PC-9 (cell line): ENCODE data around the gene ZBTB7C. TPM values are rescaled to one million over a fixed set of nuclear protein-coding genes. Genes with fewer than 3 reads are reported as not detected.

Experiments
- BruUV-seq: library from RNA; stranded (reverse); fragments of 400-500 nt; replicated peaks from 2 replicates; lab custom pipeline; 2021; lab: Mats Ljungman, UMichigan
- CTCF ChIA-PET: fragments of 300-600 bp; sonication (Branson Sonifier 250); formaldehyde crosslinking; loops from one replicate; lab custom pipeline; 2022; ENCODE audit warnings: antibody characterized with exemption; lab: Charles Lee
- POLR2A ChIA-PET: fragments of 300-600 bp; sonication (Branson Sonifier 250); formaldehyde crosslinking; loops from one replicate; lab custom pipeline; 2022; ENCODE audit warnings: antibody characterized with exemption; ENCODE audit not compliant: unreplicated experiment; lab: Charles Lee
- DNase-seq, 2 experiments: peaks; one replicate each; pipeline versions ENCODE4 v3.0.0 to v3.0.0-alpha.2; 2015 to 2022; ENCODE audit warnings: mixed read lengths in 1 of 2
- H2AFZ ChIP-seq: fragments of 200-600 bp; sonication (generic); 2 replicates; pipeline ENCODE4 v1.8.1; 2017; ENCODE audit warnings: antibody characterized with exemption
- H3F3A ChIP-seq: fragments of 200-600 bp; sonication (generic); 2 replicates; pipeline ENCODE4 v1.8.1; 2017; ENCODE audit warnings: antibody characterized with exemption, mild to moderate bottlenecking, low read depth; ENCODE audit not compliant: insufficient read depth
- H3K27ac ChIP-seq: fragments of 200-600 bp; sonication (generic); 2 replicates; pipeline ENCODE4 v1.6.1; 2016; ENCODE audit warnings: mixed run types
- H3K27me3 ChIP-seq: fragments of 200-600 bp; sonication (generic); 2 replicates; pipeline ENCODE4 v1.6.1; 2016; ENCODE audit warnings: low read depth, mixed run types; ENCODE audit not compliant: insufficient read depth
- H3K36me3 ChIP-seq: fragments of 200-600 bp; sonication (generic); 2 replicates; pipeline ENCODE4 v1.6.1; 2016; ENCODE audit warnings: low read depth, mixed run types
- H3K4me1 ChIP-seq: fragments of 200-600 bp; sonication (generic); replicated peaks from 2 replicates; pipeline ENCODE4 v1.6.1; 2016; ENCODE audit warnings: mixed run types; ENCODE audit not compliant: insufficient read depth
- H3K4me2 ChIP-seq: fragments of 200-600 bp; sonication (generic); 2 replicates; pipeline ENCODE4 v1.6.1; 2017; ENCODE audit warnings: mixed run types
- H3K4me3 ChIP-seq: fragments of 200-600 bp; sonication (generic); 2 replicates; pipeline ENCODE4 v1.6.1; 2016; ENCODE audit warnings: mixed run types
- H3K79me2 ChIP-seq: fragments of 200-600 bp; sonication (generic); 2 replicates; pipeline ENCODE4 v1.6.1; 2017; ENCODE audit warnings: low read depth, mixed run types
- H3K9me2 ChIP-seq: fragments of 200-600 bp; sonication (generic); 2 replicates; pipeline ENCODE4 v1.8.1; 2017; ENCODE audit warnings: mild to moderate bottlenecking; ENCODE audit not compliant: insufficient read depth
- H3K9me3 ChIP-seq: fragments of 200-600 bp; sonication (generic); 2 replicates; pipeline ENCODE4 v1.8.1; 2016; ENCODE audit warnings: low read depth; ENCODE audit not compliant: insufficient read depth
- H4K20me1 ChIP-seq: fragments of 200-600 bp; sonication (generic); 2 replicates; pipeline ENCODE4 v1.8.1; 2017; ENCODE audit not compliant: insufficient read depth
- CTCF ChIP-seq: fragments of 200-600 bp; sonication (generic); conservative IDR thresholded peaks from 2 replicates; pipeline ENCODE4 v1.6.1; 2017; ENCODE audit warnings: mixed run types, antibody characterized with exemption, mild to moderate bottlenecking, moderate library complexity
- EZH2 ChIP-seq: fragments of 200-600 bp; sonication (generic); IDR thresholded peaks from 2 replicates; pipeline ENCODE4 v1.8.0; 2017; ENCODE audit warnings: antibody characterized with exemption, low read depth
- intact Hi-C: fragments of 100-400 bp; cut with micrococcal nuclease; formaldehyde crosslinking; loops from one replicate; pipeline ENCODE4 v1.10.0; 2022; ENCODE audit not compliant: unreplicated experiment
- total RNA-seq: library from RNA; stranded (reverse); gene quantifications from 2 replicates; pipeline ENCODE4 v1.2.3, GENCODE V29; 2021

Gene ZBTB7C
- total RNA-seq, 1 experiment from 2014 or later: not detected

GRCh38 chr18:48292782-48293424 is 116.3 kb downstream of the ZBTB7C start:
- Histone ChIP-seq H3K4me3 (no peak overlapping the region), H3K36me3 (no peaks in the 10 kb centered on the region), H3F3A (peaks cover 3% of the 10 kb centered on the region; the same call in 1 of the 2 replicates), H3K9me3 (no peaks in the 10 kb centered on the region), H3K27ac (no peak overlapping the region), H3K79me2 (no peaks in the 10 kb centered on the region), H3K4me2 (no peak overlapping the region), H3K27me3 (no peaks in the 10 kb centered on the region), H3K9me2 (no peaks in the 10 kb centered on the region), H4K20me1 (no peaks in the 10 kb centered on the region), H3K4me1 (peaks cover 31% of the 10 kb centered on the region), H2AFZ (no peak overlapping the region)
- intact Hi-C loops: no loop called here
- CTCF ChIA-PET: no interaction called here
- DNase-seq: no peak
- TF ChIP-seq CTCF (no peak), EZH2 (no peak)
- BruUV-seq: no TSS peak
- POLR2A ChIA-PET: no interaction called here

- Histone ChIP-seq H3K9me3 (no peaks in the 10 kb centered on the region), H3K9me2 (no peaks in the 10 kb centered on the region), H3K4me2 (no peak overlapping the region), H3K27ac (no peak overlapping the region), H3K4me3 (no peak overlapping the region), H2AFZ (no peak overlapping the region), H3K4me1 (peaks cover 24% of the 10 kb centered on the region), H3K27me3 (no peaks in the 10 kb centered on the region), H3K79me2 (no peaks in the 10 kb centered on the region), H4K20me1 (no peaks in the 10 kb centered on the region), H3F3A (peaks cover 3% of the 10 kb centered on the region; the same call in 1 of the 2 replicates), H3K36me3 (no peaks in the 10 kb centered on the region)
- DNase-seq: no peak
- BruUV-seq: no TSS peak
- ChIA-PET CTCF (no interaction called here), POLR2A (no interaction called here)
- intact Hi-C loops: no loop called here
- TF ChIP-seq EZH2: no peak
- no peak for TF ChIP-seq CTCF
Observed at GRCh38 chr18:48292229-48292628, 117.0 kb downstream of the ZBTB7C start.

- no peak overlapping the region for H3K4me2 ChIP-seq
- no TSS peak for BruUV-seq
- H3K79me2 ChIP-seq: no peaks in the 10 kb centered on the region
- no peak overlapping the region for H3K4me3 ChIP-seq
- TF ChIP-seq EZH2 (no peak), CTCF (no peak)
- H3K27ac ChIP-seq: no peak overlapping the region
- peaks cover 17% of the 10 kb centered on the region for H3K4me1 ChIP-seq
- ChIA-PET POLR2A (no interaction called here), CTCF (no interaction called here)
- H4K20me1 ChIP-seq: no peaks in the 10 kb centered on the region
- H3F3A ChIP-seq: peaks cover 3% of the 10 kb centered on the region; the same call in 1 of the 2 replicates
- H2AFZ ChIP-seq: no peak overlapping the region
- DNase-seq: no peak
- no peaks in the 10 kb centered on the region for H3K9me2 ChIP-seq
- H3K27me3 ChIP-seq: no peaks in the 10 kb centered on the region
- H3K9me3 ChIP-seq: no peaks in the 10 kb centered on the region
- intact Hi-C loops: no loop called here
- H3K36me3 ChIP-seq: no peaks in the 10 kb centered on the region
Observed at GRCh38 chr18:48290162-48290926, 118.8 kb downstream of the ZBTB7C start.
